HG03108 (cell line): ENCODE results near the gene AIP.
"Not testable (repeated sequence)": the region's sequence is repeated elsewhere in the genome, so short reads cannot be mapped to it uniquely, and the experiment has no call there.

Source experiments
- ATAC-seq: cut with Tn5 transposase; IDR thresholded peaks from one replicate; pipeline ENCODE4 v1.9.1; 2021; ENCODE audit warnings: moderate library complexity; ENCODE audit not compliant: unreplicated experiment

AIP gene

GRCh38 chr11:67468456-67468758, 14.4 kb upstream of the AIP start:
- no peak for ATAC-seq

- ATAC-seq: peak; percentile 60
These were observed 13.9 kb upstream of the AIP start, which contains the start of gene TMEM134 for GRCh38 chr11:67468759-67469507. TSS of gene TMEM134 (minus strand) at chr11:67469251. CDS start at chr11:67469192, 59 bp downstream.

- no peak for ATAC-seq
These were observed 13.4 kb upstream of the AIP start for GRCh38 chr11:67469508-67469811.

DNA sequence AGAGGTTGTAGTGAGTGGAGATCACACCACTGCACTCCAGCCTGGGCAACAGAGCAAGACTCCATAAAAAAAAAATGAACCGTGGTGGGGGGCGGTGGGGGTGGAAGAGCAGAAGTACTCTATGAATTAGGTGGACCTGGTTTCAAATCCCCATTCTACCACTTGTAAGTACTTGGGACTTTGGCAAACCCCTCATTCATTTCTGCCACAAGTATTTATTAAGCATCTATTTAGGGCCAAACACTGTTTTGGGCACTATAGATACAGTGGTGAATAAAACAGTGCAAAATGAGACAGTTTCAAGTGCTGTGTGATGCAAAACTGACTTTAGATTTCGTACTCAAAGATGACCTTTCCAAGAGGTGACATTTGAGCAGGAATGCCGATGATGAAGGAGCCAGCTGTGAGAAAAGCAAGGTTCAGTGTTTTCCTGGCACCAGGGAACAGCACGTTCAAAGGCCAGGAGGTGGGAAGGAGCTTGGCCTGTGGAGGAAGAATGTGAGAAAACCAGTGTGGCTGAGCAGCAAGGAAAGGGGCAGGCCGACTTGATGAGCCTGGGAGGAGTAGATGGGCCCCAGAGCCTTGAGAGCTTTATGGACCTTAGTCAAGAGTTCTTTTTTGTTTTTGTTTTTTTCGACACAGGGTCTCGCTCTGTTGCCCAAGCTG, 12.4 kb upstream of the AIP start:
- no peak for ATAC-seq

DNA sequence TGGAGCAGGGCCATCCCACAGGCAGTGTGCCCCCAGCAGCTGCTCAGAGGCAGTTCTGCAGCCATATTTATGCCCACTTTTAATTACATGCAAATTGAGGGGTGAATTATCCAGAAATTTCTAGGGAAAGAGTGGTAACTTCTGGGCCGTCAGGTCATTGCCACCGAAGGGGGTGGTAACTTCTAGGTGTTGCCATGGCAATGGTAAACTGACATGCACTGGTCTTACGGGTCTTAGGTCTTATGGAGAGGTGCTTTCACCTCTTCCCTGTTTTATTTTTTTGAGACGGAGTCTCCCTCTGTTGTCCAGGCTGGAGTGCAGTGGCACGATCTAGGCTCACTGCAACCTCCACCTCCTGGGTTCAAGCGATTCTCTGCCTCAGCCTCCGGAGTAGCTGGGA, 9.9 kb upstream of the AIP start:
- ATAC-seq: no peak

GRCh38 chr11:67476692-67477091, 6.1 kb upstream of the AIP start:
- ATAC-seq: not testable (repeated sequence)

DNA sequence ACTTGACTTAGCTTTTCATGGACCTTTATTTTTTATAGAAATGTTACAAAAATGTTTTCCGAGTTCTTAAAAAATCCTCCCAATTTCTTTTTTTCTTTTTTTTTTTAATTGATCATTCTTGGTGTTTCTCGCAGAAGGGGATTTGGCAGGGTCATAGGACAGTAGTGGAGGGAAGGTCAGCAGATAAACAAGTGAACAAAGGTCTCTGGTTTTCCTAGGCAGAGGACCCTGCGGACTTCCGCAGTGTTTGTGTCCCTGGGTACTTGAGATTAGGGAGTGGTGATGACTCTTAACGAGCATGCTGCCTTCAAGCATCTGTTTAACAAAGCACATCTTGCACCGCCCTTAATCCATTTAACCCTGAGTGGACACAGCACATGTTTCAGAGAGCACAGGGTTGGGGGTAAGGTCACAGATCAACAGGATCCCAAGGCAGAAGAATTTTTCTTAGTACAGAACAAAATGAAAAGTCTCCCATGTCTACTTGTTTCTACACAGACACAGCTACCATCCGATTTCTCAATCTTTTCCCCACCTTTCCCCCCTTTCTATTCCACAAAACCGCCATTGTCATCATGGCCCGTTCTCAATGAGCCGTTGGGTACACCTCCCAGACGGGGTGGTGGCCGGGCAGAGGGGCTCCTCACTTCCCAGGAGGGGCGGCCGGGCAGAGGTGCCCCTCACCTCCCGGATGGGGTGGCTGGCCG, 5.3 kb upstream of the AIP start:
- not testable (repeated sequence) for ATAC-seq

DNA sequence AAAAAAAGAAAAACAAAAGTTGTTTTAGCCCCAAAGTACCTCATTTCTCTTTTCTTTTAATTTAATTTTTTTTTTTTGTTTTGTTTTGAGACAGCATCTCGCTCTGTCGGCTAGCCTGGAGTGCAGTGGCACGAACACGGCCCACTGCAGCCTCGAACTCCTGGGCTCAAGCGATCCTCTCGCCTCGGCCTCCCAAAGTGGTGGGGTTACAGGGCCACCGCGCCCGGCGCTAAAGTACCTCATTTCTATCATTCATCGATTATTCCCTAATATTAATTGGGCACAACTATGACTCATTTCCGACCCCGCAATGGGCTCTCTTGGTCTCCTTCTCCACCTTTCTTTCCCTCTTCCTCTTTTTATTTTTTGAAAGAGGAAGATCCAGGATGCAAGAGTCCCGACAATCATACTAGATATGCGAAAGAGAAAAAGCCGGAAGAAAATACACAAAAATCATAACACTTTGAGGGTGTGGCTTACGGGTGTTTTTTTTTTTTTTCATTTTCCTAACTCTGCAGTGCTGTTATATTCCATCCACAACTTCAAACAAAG, 475 bp upstream of the AIP start:
- ATAC-seq: no peak

GRCh38 chr11:67483831-67484665, 1.2 kb downstream of the AIP start:
- ATAC-seq: no peak

DNA sequence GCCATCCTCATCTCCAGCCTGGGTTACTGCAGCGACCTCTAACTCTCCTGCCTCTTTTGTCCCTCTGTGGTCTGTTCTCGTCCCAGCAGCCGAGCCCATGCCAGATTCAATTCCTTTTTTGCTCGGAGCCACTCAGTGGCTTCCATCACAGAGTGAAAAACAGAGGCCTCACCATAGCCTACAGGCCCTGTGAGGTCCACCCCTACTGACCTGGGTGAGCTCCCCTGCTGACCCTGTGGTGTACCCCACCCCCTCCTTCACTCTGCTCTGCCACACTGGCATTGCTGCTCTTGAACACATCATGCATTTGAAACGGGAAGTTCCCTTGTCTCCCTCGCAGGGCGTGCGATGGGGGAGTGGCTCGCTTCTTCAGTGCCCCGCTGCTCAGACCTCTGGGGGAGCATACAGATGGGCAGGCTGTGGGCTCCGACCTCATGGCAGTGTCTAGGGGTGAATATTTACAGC, 2.1 kb downstream of the AIP start:
- ATAC-seq: no peak

GRCh38 chr11:67485873-67486361, 3.1 kb downstream of the AIP start:
- peak; percentile 24 for ATAC-seq

DNA sequence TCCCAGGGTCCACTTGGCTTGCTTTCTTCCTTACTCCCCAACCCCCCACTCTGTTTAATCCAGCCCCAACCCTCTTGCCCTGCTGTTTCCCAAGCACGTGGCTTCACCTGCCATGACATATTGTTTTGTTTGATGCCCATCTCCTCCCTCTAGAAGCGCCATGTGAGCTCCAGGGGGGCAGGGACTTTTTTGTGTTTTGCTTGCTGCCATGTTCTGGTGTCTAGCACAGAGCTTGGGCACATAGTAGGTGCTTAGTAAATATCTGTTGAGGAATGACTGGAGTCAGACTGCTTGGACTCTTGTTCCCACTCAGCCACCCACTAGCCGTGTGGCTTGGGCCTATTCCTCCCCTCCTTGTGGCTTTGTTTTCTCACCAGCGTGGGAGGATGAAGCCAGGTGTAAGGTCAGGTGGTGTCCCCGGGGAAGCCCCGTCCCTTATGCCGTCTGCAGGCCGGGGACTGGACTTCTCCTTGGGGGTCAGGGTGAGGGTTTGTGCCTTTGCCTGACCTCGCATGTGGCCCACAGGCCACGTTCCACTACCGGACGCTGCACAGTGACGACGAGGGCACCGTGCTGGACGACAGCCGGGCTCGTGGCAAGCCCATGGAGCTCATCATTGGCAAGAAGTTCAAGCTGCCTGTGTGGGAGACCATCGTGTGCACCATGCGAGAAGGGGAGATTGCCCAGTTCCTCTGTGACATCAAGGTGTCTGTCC, 3.8 kb downstream of the AIP start:
- peak; percentile 30 for ATAC-seq

GRCh38 chr11:67489203-67489884, 6.5 kb downstream of the AIP start:
- no peak for ATAC-seq

- ATAC-seq: no peak
These were observed 7.3 kb downstream of the AIP start for GRCh38 chr11:67489885-67490726.

DNA sequence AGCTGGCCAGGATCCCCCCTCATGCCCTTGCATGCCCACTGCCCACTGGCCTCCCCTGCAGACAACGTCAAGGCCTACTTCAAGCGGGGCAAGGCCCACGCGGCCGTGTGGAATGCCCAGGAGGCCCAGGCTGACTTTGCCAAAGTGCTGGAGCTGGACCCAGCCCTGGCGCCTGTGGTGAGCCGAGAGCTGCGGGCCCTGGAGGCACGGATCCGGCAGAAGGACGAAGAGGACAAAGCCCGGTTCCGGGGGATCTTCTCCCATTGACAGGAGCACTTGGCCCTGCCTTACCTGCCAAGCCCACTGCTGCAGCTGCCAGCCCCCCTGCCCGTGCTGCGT, 7.9 kb downstream of the AIP start:
- ATAC-seq: no peak

DNA sequence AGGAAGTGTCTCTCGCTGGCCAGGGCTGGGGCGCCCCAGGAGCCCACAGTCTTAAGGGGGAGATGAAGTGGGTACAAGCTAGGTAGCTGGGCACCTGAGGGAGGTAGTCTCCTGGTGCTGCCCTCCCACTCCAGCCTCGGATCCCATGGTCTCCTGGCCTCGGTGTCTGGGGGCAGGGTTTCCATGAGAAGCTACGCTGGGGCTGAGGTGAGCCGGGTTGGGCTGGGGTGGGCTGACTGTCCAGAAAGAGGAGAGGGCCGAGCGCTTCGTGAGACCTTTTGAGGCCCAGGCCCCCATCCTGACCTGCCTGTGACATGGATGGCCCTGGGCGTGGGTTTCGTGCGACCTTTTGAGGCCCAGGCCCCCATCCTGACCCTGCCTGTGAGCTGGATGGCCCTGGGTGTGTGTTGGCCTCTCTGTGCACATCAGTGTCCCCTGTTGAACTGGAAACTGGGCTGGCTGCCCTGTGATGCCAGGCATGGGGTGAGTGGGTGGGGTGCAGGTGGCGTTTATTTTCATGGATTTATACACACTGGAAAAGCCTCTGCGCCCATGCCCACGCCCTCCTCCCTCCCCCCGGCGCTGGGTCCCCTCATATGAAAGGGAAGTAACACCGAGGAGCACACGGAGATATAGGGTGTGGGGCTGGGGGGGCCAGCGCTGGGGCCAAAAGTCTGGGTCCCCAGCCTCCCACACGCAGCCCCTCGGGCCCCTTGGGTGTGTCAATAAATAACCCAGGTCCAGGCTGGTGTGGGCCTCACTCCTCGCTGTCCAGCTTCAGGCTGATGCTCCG, 8.6 kb downstream of the AIP start:
- ATAC-seq: no peak

DNA sequence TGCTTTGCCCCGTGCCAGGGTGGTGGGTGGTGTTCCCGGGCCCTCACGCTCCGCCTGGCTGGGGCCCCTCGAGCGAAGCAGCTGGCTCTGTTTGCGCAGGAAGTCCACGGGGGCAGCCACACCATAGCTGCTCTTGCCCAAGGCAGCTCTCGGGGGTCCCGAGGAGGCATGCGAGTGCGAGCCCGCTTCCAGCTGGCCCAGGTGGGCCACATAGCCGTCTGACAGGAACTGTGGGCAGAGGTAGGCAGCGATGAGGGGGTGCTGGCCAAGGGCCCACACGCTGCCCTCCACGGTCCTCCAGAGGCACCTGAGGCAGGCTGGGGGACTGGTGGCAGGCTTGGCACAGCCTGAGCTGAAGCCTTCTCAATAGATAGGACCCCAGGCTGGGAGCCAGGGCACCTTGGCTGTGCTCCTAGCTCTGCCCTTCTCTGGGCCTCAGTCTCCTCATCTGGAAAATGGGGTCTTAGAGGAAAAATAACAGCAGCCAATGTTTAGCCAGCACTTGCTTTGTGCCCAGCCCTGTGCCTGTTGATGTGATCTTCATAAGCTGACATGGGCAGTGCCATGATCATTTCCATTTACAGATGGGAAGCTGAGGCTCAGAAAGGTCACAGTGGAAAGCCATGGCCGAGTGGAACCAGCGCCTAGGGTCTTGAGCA, 9.4 kb downstream of the AIP start:
- no peak for ATAC-seq
